ENCODE results near the gene UTS2R. TPM values are rescaled to one million over a fixed set of nuclear protein-coding genes. Genes with fewer than 3 reads are reported as not detected.

UTS2R gene
- total RNA-seq, 2 experiments from 2014 or later = not detected

DNA sequence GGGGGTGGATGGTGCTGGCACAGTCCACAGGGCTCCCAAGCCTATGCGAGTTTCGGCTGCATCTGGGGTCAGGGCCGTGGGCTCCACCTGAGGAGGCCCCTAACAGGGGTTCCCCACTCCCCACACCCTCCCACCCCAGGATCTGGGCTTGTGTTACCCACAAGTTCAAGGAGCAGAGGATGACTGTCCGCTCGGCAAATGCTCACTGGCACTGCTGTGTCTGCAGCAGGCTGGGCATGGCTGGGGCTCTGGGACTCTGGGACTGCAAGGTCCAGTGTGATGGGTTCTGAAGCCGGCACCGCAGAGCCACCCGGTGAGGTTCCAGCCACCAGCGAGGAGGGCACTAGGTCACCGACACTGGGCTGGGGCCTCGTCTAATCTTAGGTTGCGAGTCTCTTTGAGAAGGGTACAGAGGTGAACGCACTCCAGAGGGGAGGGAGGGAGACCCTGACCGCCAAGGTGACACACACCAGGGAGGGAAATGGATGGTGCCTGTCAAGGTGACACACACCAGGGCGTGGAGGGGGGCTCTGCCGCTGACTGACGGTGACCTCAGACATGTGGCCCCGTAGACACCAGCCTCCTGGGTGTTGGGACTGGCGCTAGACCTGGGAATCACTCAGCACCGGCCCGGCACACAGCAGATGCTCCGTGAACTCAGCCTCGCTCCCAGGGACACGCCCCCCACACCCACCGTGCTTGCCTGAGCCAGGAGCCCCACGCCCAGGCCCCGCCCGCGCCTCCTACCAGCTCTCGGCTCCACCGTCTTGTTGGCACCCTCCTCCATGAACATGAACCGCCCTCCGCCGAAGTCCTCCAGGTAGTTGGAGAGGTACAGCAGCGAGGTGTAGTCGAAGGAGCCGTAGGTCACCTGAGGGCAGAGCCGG lies 26.1 kb downstream of the UTS2R start:
- no peak for DNase-seq
- POLR2A ChIA-PET = no interaction called here

GRCh38 chr17:82399041-82399441 lies 27.5 kb downstream of the UTS2R start:
- TF ChIP-seq, protein P1, sequence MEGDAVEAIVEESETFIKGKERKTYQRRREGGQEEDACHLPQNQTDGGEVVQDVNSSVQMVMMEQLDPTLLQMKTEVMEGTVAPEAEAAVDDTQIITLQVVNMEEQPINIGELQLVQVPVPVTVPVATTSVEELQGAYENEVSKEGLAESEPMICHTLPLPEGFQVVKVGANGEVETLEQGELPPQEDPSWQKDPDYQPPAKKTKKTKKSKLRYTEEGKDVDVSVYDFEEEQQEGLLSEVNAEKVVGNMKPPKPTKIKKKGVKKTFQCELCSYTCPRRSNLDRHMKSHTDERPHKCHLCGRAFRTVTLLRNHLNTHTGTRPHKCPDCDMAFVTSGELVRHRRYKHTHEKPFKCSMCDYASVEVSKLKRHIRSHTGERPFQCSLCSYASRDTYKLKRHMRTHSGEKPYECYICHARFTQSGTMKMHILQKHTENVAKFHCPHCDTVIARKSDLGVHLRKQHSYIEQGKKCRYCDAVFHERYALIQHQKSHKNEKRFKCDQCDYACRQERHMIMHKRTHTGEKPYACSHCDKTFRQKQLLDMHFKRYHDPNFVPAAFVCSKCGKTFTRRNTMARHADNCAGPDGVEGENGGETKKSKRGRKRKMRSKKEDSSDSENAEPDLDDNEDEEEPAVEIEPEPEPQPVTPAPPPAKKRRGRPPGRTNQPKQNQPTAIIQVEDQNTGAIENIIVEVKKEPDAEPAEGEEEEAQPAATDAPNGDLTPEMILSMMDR (IDR thresholded peaks at IDR 0.05) = no peak
- no peaks in the 10 kb centered on the region for H3K27me3 Mint-ChIP-seq

More for the DNA sequence above, 26.1 kb downstream of the UTS2R start:
- Mint-ChIP-seq H3K36me3 (ENCODE audit: low read depth) (peaks cover 45% of the 10 kb centered on the region), H3K4me3 (no peak overlapping the region), H3K27ac (no peak overlapping the region), H3K9me3 (no peaks in the 10 kb centered on the region), H3K4me1 (ENCODE audit: low read depth) (peaks cover 14% of the 10 kb centered on the region), H3K27me3 (no peaks in the 10 kb centered on the region)
- no peak overlapping the region for H3K4me3 ChIP-seq (ENCODE audit: low read length)
- no peaks in the 10 kb centered on the region for H3K27me3 ChIP-seq (ENCODE audit: control insufficient read depth in 1 of 2, insufficient read depth in 2 of 2, low read length in 2 of 2)
- intact Hi-C loops (cut with DNase I, micrococcal nuclease) = no loop called here
- TF ChIP-seq, protein P1 (IDR thresholded peaks at IDR 0.05) = no peak
- no peak for ATAC-seq (ENCODE audit: poor library complexity)
- H3K4me1 ChIP-seq (ENCODE audit: insufficient read depth, low read length) = peaks cover 21% of the 10 kb centered on the region
- peaks cover 15% of the 10 kb centered on the region for H3K36me3 ChIP-seq (ENCODE audit: insufficient read depth, low read length)
- H3K27ac ChIP-seq (ENCODE audit: low read depth in 1 of 2, low read length in 2 of 2) = no peak overlapping the region
- no peaks in the 10 kb centered on the region for H3K9me3 ChIP-seq (ENCODE audit: control insufficient read depth in 1 of 2, insufficient read depth in 1 of 2, low read length in 2 of 2)
- CTCF ChIA-PET = no interaction called here

DNA sequence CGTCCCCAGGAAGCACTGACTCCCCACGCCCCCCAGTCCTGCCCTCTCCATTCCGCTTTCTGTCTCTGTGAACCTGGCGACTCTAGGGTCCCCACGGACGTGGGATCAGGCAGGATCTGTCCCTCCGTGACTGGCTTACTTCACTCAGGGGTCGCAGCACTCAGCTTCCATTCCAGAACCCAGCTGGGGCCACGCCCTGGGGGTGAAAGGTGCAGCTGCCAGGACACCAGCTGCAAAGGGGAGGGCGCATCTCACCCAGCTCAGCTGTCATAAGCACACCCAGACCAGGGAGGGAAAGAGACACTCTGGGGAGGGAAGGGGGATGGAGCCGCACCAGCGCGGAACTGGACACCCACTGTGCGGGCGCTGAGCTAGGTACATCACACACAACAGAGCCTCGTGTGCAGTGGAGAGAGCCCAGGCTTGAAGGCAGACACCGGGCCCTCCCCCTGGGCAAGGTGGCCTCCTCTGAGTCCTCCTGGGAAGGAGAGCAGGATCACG lies 28.1 kb downstream of the UTS2R start:
- no peaks in the 10 kb centered on the region for H3K27me3 ChIP-seq (ENCODE audit: control insufficient read depth in 1 of 2, insufficient read depth in 2 of 2, low read length in 2 of 2)
- peaks cover 21% of the 10 kb centered on the region for H3K4me1 ChIP-seq (ENCODE audit: insufficient read depth, low read length)
- DNase-seq (no peak), ATAC-seq (ENCODE audit: poor library complexity) (no peak)
- CTCF ChIA-PET = no interaction called here
- H3K4me3 ChIP-seq (ENCODE audit: low read length) = no peak overlapping the region
- TF ChIP-seq, protein P1 (IDR thresholded peaks at IDR 0.05) = no peak
- intact Hi-C loops (cut with DNase I, micrococcal nuclease) = no loop called here
- peaks cover 22% of the 10 kb centered on the region for H3K36me3 ChIP-seq (ENCODE audit: insufficient read depth, low read length)
- no peaks in the 10 kb centered on the region for H3K9me3 ChIP-seq (ENCODE audit: control insufficient read depth in 1 of 2, insufficient read depth in 1 of 2, low read length in 2 of 2)
- Mint-ChIP-seq H3K27ac (no peak overlapping the region), H3K9me3 (no peaks in the 10 kb centered on the region), H3K36me3 (ENCODE audit: low read depth) (peaks cover 34% of the 10 kb centered on the region), H3K27me3 (no peaks in the 10 kb centered on the region), H3K4me1 (ENCODE audit: low read depth) (peaks cover 17% of the 10 kb centered on the region), H3K4me3 (no peak overlapping the region)
- no peak overlapping the region for H3K27ac ChIP-seq (ENCODE audit: low read depth in 1 of 2, low read length in 2 of 2)
- POLR2A ChIA-PET = no interaction called here

More at GRCh38 chr17:82399041-82399441, 27.5 kb downstream of the UTS2R start:
- no peak overlapping the region for H3K27ac Mint-ChIP-seq
- no peaks in the 10 kb centered on the region for H3K27me3 ChIP-seq (ENCODE audit: control insufficient read depth in 1 of 2, insufficient read depth in 2 of 2, low read length in 2 of 2)
- peaks cover 21% of the 10 kb centered on the region for H3K4me1 ChIP-seq (ENCODE audit: insufficient read depth, low read length)
- intact Hi-C loops (cut with DNase I, micrococcal nuclease) = no loop called here
- H3K4me3 ChIP-seq (ENCODE audit: low read length) = no peak overlapping the region
- peaks cover 17% of the 10 kb centered on the region for H3K4me1 Mint-ChIP-seq (ENCODE audit: low read depth)
- no peaks in the 10 kb centered on the region for H3K9me3 ChIP-seq (ENCODE audit: control insufficient read depth in 1 of 2, insufficient read depth in 1 of 2, low read length in 2 of 2)
- no peaks in the 10 kb centered on the region for H3K9me3 Mint-ChIP-seq
- POLR2A ChIA-PET = no interaction called here
- ATAC-seq (ENCODE audit: poor library complexity) (no peak), DNase-seq (no peak)
- peaks cover 18% of the 10 kb centered on the region for H3K36me3 ChIP-seq (ENCODE audit: insufficient read depth, low read length)
- no peak overlapping the region for H3K4me3 Mint-ChIP-seq
- peaks cover 39% of the 10 kb centered on the region for H3K36me3 Mint-ChIP-seq (ENCODE audit: low read depth)
- no peak overlapping the region for H3K27ac ChIP-seq (ENCODE audit: low read depth in 1 of 2, low read length in 2 of 2)
- CTCF ChIA-PET = no interaction called here

Data from CD4-positive, alpha-beta T cell (primary cell).